Activated B cell treated with CpG ODN at 0.5 μM for 24 hours (primary cell): Measurements from ENCODE around the gene ELF4. TPM values are rescaled to one million over a fixed set of nuclear protein-coding genes. Genes with fewer than 3 reads are reported as not detected.

Experiments used
- ATAC-seq: fragments of 200-7000 bp; cut with Tn5 transposase; one replicate; pipeline ENCODE4 v1.10.0; 2021; ENCODE audit warnings: low read depth, mild to moderate bottlenecking, moderate library complexity
- CTCF ChIA-PET: fragments of 350-600 bp; sonication (Branson Sonifier 250); formaldehyde crosslinking; loops from one replicate; lab custom pipeline; 2021; ENCODE audit warnings: antibody characterized with exemption; lab: Charles Lee
- POLR2A ChIA-PET: fragments of 350-600 bp; sonication (Branson Sonifier 250); formaldehyde crosslinking; loops from one replicate; lab custom pipeline; 2021; ENCODE audit warnings: antibody characterized with exemption; lab: Charles Lee
- DNase-seq: peaks from one replicate; pipeline ENCODE4 v3.0.0; 2022
- H3K27ac Mint-ChIP-seq: one replicate; pipeline ENCODE4 v1.8.0; 2020; ENCODE audit warnings: mixed read lengths
- H3K27me3 Mint-ChIP-seq: one replicate; pipeline ENCODE4 v1.8.0; 2021; ENCODE audit warnings: mixed read lengths
- H3K36me3 Mint-ChIP-seq: one replicate; pipeline ENCODE4 v1.8.0; 2021; ENCODE audit warnings: low read depth, mixed read lengths
- H3K4me1 Mint-ChIP-seq: one replicate; pipeline ENCODE4 v1.8.0; 2021; ENCODE audit warnings: mixed read lengths
- H3K4me3 Mint-ChIP-seq: one replicate; pipeline ENCODE4 v1.8.0; 2020; ENCODE audit warnings: mild to moderate bottlenecking, mixed read lengths
- H3K9me3 Mint-ChIP-seq: one replicate; pipeline ENCODE4 v1.8.0; 2020; ENCODE audit warnings: mixed read lengths
- intact Hi-C: fragments of 100-400 bp; cut with micrococcal nuclease; formaldehyde crosslinking; loops from one replicate; pipeline ENCODE4 v1.15.1; 2024
- total RNA-seq: library from RNA; stranded (reverse); gene quantifications from 2 replicates; pipeline ENCODE4 v1.2.3, GENCODE V29; 2022
- TF ChIP-seq, protein P1 (sequence below): fragments of 200-600 bp; IDR thresholded peaks from one replicate; pipeline ENCODE4 v1.8.0; 2022; ENCODE audit warnings: antibody characterized with exemption, mild to moderate bottlenecking

The ELF4 gene
- total RNA-seq, 1 donor from 2014 or later: 33.0 TPM

DNA sequence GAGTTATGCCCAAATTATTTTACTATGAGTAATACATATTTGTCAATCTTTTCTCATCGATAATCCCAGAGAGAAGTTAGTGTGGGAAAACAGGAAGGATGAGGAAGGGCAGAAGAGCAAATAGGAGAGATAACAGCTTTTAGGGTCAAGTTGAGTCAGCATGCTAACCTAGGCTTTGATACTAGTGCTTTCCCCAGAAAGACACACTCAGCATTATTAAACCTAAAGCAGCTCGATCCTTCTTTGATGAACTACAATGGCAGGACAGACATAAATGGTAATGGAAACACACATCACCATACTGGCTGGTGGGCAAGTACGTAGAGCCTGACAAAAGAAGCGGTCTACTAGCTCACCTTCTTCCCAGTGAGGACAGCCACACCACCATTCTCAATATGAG lies 34.8 kb upstream of the ELF4 start:
- Mint-ChIP-seq H3K9me3 (no peaks in the 10 kb centered on the region), H3K36me3 (peaks cover 55% of the 10 kb centered on the region), H3K4me3 (no peak overlapping the region), H3K27me3 (no peaks in the 10 kb centered on the region), H3K27ac (no peak overlapping the region), H3K4me1 (peaks cover 2% of the 10 kb centered on the region)
- ChIA-PET POLR2A (no interaction called here), CTCF (interaction anchor here (0.6 to 2.3 kb wide), 2 partner anchors 27 to 65 kb away, joined by 3 to 5 read pairs; no protein-coding TSS in a partner anchor)
- no peak for ATAC-seq
- intact Hi-C loops: no loop called here
- no peak for DNase-seq
- TF ChIP-seq, protein P1, sequence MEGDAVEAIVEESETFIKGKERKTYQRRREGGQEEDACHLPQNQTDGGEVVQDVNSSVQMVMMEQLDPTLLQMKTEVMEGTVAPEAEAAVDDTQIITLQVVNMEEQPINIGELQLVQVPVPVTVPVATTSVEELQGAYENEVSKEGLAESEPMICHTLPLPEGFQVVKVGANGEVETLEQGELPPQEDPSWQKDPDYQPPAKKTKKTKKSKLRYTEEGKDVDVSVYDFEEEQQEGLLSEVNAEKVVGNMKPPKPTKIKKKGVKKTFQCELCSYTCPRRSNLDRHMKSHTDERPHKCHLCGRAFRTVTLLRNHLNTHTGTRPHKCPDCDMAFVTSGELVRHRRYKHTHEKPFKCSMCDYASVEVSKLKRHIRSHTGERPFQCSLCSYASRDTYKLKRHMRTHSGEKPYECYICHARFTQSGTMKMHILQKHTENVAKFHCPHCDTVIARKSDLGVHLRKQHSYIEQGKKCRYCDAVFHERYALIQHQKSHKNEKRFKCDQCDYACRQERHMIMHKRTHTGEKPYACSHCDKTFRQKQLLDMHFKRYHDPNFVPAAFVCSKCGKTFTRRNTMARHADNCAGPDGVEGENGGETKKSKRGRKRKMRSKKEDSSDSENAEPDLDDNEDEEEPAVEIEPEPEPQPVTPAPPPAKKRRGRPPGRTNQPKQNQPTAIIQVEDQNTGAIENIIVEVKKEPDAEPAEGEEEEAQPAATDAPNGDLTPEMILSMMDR: no peak

DNA sequence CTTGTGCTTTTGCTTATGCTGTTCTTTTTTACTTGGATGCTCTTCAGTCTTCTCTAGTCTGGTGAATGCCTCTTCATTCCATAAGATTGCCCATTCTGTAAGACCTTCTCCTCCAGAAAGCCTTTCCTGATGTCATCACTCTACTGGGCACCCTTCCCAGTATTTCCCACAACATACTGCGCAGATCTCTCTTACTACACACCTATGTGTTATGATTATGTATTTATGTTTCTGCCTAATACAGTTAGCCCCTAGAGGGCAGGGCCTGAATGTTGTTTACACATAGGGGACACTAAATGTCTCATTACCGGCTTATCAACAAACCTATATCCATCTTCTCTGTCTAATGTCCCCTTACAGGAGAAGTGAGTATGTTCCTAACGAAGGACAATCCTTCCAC lies 34.2 kb upstream of the ELF4 start:
- Mint-ChIP-seq H3K4me3 (no peak overlapping the region), H3K9me3 (no peaks in the 10 kb centered on the region), H3K27me3 (no peaks in the 10 kb centered on the region), H3K36me3 (peaks cover 59% of the 10 kb centered on the region), H3K4me1 (peaks cover 2% of the 10 kb centered on the region), H3K27ac (no peak overlapping the region)
- intact Hi-C loops: loop anchor here (1.0 kb wide), 1 partner anchor 48 kb away; no protein-coding TSS in a partner anchor
- TF ChIP-seq, protein P1: no peak
- CTCF ChIA-PET: interaction anchor here (1.2 kb wide), 1 partner anchor 49 kb away, joined by 4 read pairs; no protein-coding TSS in a partner anchor
- ATAC-seq (no peak), DNase-seq (no peak)
- POLR2A ChIA-PET: no interaction called here

DNA sequence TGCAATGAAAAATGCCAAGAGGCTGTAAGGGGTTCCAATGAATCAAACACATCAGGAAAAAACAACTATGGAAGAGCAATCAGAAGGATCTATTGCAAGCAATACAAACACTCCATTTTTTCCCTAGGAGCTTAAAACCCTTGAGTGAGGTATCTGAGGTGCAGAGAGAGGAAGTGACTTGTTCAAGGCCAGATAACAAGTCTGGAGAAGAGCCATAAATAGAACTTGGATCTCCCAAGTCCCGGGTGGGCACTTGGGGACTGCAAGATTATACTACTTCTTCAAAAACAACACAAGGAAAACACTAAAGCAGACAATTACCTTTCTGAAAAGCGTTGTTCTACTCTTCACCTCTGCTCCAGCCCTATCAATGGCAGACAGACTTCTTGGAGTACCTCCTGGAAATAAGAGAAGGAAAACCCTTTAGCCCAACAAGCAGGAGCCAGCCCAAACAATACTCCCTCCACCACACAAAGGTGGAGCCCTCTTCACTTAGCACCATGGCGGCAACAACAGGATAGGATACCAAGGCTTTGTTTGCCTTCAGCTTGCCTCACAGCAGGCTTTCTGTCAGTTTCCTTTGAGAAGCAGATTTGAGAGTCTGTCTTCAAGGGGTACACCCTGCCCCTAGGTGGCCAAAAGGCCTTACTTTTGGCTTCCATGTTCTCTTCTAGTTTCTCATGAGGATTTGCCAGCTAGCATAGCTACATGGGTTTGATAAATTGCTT lies 29.3 kb upstream of the ELF4 start:
- Mint-ChIP-seq H3K4me1 (no peaks in the 10 kb centered on the region), H3K36me3 (peaks cover 58% of the 10 kb centered on the region), H3K4me3 (no peak overlapping the region), H3K9me3 (no peaks in the 10 kb centered on the region), H3K27ac (no peak overlapping the region), H3K27me3 (no peaks in the 10 kb centered on the region)
- TF ChIP-seq, protein P1: no peak
- CTCF ChIA-PET: no interaction called here
- POLR2A ChIA-PET: interaction anchor here (0.6 kb wide), 1 partner anchor 21 kb away, joined by 3 read pairs; no protein-coding TSS in a partner anchor
- intact Hi-C loops: no loop called here
- no peak for DNase-seq
- ATAC-seq: no peak

DNA sequence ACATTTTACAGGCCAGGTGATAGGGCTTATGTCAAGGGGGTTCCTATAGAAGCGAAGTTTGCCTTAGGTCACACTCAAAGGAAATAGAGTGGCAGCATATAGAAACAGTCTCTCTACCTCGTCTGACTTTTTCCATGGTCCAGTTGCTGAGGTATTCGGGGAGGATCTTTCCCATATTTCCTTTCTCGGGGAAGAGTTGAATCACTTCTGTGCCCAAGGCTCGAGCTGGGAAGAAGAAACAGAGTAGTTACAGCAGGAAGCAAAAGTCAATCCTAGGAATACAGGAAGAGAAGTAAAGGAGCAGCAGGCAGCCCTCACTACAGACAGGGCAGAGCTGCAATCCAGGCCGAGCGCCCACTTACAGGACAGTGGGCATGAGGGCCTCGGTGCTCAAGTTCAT lies 26.7 kb upstream of the ELF4 start:
- H3K4me1 Mint-ChIP-seq: no peaks in the 10 kb centered on the region
- no peak overlapping the region for H3K27ac Mint-ChIP-seq
- TF ChIP-seq, protein P1: no peak
- no peak overlapping the region for H3K4me3 Mint-ChIP-seq
- intact Hi-C loops: no loop called here
- H3K9me3 Mint-ChIP-seq: no peaks in the 10 kb centered on the region
- ATAC-seq (no peak), DNase-seq (no peak)
- H3K36me3 Mint-ChIP-seq: peaks cover 57% of the 10 kb centered on the region
- ChIA-PET CTCF (no interaction called here), POLR2A (no interaction called here)
- H3K27me3 Mint-ChIP-seq: no peaks in the 10 kb centered on the region

DNA sequence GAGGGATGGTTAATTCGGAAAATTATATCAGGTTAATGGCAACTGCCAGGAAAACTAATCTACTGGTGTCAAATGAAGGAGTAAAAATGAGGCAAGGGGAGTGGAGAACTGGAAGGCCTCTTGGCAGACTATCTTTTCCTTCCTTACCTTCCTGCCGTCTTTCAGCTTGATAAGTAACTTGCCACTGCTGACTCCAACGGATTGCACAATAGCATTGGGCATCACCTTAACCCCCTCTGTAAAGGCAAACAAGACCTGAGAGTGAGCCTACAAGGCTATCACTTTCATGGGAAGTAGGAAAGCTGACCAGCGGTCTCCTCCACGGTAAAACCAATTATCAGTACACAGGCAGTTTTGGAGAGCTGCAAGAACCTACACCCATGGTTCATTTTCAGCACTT lies 26.2 kb upstream of the ELF4 start:
- intact Hi-C loops: no loop called here

More for the DNA sequence above, 26.2 kb upstream of the ELF4 start:
- ATAC-seq (no peak), DNase-seq (no peak)
- H3K4me3 Mint-ChIP-seq: no peak overlapping the region
- TF ChIP-seq, protein P1: no peak
- H3K36me3 Mint-ChIP-seq: peaks cover 53% of the 10 kb centered on the region
- H3K4me1 Mint-ChIP-seq: no peaks in the 10 kb centered on the region
- H3K9me3 Mint-ChIP-seq: no peaks in the 10 kb centered on the region
- H3K27ac Mint-ChIP-seq: no peak overlapping the region
- POLR2A ChIA-PET: no interaction called here
- H3K27me3 Mint-ChIP-seq: no peaks in the 10 kb centered on the region
- CTCF ChIA-PET: no interaction called here
